ENCODE data around the gene CTR9.

- TF ChIP-seq CTCF (IDR thresholded peaks at IDR 0.05; ENCODE audit: low read length) (no peak), EZH2 (IDR thresholded peaks at IDR 0.05; ENCODE audit: borderline replicate concordance, low read length) (no peak)
Measured at GRCh38 chr11:10747733-10748132, 3.3 kb upstream of the CTR9 start.

Measured in OCI-LY1 (cell line).